Measurements from ENCODE around the gene GDF10.

GRCh38 chr10:47348661-47349470 is 48.9 kb downstream of the GDF10 start:
- TF ChIP-seq CTCF (IDR thresholded peaks at IDR 0.05) (no peak), ZFX (IDR thresholded peaks at IDR 0.05; ENCODE audit: borderline replicate concordance) (no peak)
